ENCODE measurements around the gene UCHL1.
A peak's percentile ranks its signal among the peaks of the same experiment; 100 is the strongest.
"Not testable (repeated sequence)": the region's sequence is repeated elsewhere in the genome, so short reads cannot be mapped to it uniquely, and the experiment has no call there.

UCHL1 gene

GRCh38 chr4:41241919-41242318 lies 14.8 kb upstream of the UCHL1 start:
- DNase-seq (ENCODE audit: low spot score) = no peak

GRCh38 chr4:41245983-41246382 lies 10.7 kb upstream of the UCHL1 start:
- no peak for DNase-seq (ENCODE audit: low spot score)

- no peak for DNase-seq (ENCODE audit: low spot score)
Observed at GRCh38 chr4:41256131-41256739, 493 bp upstream of the UCHL1 start.

GRCh38 chr4:41257257-41257901 lies 651 bp downstream of the UCHL1 start:
- DNase-seq (ENCODE audit: low spot score) = no peak

- no peak for DNase-seq (ENCODE audit: low spot score)
Observed at GRCh38 chr4:41257906-41258305, 1.2 kb downstream of the UCHL1 start.

GRCh38 chr4:41258783-41259182 lies 2.1 kb downstream of the UCHL1 start:
- no peak for DNase-seq (ENCODE audit: low spot score)

GRCh38 chr4:41260116-41260733 lies 3.5 kb downstream of the UCHL1 start:
- DNase-seq (ENCODE audit: low spot score) = no peak

GRCh38 chr4:41262198-41262597 lies 5.5 kb downstream of the UCHL1 start:
- no peak for DNase-seq (ENCODE audit: low spot score)

- no peak for DNase-seq (ENCODE audit: low spot score)
Observed at GRCh38 chr4:41264212-41264611, 7.5 kb downstream of the UCHL1 start.

- DNase-seq (ENCODE audit: low spot score) = no peak
Observed at GRCh38 chr4:41267997-41268396, 11.3 kb downstream of the UCHL1 start.

GRCh38 chr4:41268721-41269517 lies 12.2 kb downstream of the UCHL1 start:
- DNase-seq (ENCODE audit: low spot score) = no peak

GRCh38 chr4:41269682-41270081 lies 13.0 kb downstream of the UCHL1 start:
- no peak for DNase-seq (ENCODE audit: low spot score)

- DNase-seq (ENCODE audit: low spot score) = not testable (repeated sequence)
Observed at GRCh38 chr4:41275931-41276330, 19.2 kb downstream of the UCHL1 start.

- no peak for DNase-seq (ENCODE audit: low spot score)
Observed at GRCh38 chr4:41280010-41280409, 23.3 kb downstream of the UCHL1 start.

GRCh38 chr4:41281038-41281634 lies 24.4 kb downstream of the UCHL1 start:
- peak; percentile 31 for DNase-seq (ENCODE audit: low spot score)

GRCh38 chr4:41282366-41282765 lies 25.6 kb downstream of the UCHL1 start:
- DNase-seq (ENCODE audit: low spot score) = no peak

- DNase-seq (ENCODE audit: low spot score) = no peak
Observed at GRCh38 chr4:41285202-41285863, 28.6 kb downstream of the UCHL1 start.

GRCh38 chr4:41285864-41286235 lies 29.1 kb downstream of the UCHL1 start:
- DNase-seq (ENCODE audit: low spot score) = no peak

GRCh38 chr4:41287005-41287404 lies 30.3 kb downstream of the UCHL1 start:
- no peak for DNase-seq (ENCODE audit: low spot score)

GRCh38 chr4:41287852-41288251 lies 31.1 kb downstream of the UCHL1 start:
- DNase-seq (ENCODE audit: low spot score) = no peak

- DNase-seq (ENCODE audit: low spot score) = no peak
Observed at GRCh38 chr4:41288254-41288653, 31.5 kb downstream of the UCHL1 start.

- no peak for DNase-seq (ENCODE audit: low spot score)
Observed at GRCh38 chr4:41290479-41290878, 33.8 kb downstream of the UCHL1 start.
